ENCODE data around the gene IRAK1. TPM values are rescaled to one million over a fixed set of nuclear protein-coding genes. Genes with fewer than 3 reads are reported as not detected.

IRAK1 gene
- polyA plus RNA-seq, 1 donor from 2014 or later = 6.8 TPM

DNA sequence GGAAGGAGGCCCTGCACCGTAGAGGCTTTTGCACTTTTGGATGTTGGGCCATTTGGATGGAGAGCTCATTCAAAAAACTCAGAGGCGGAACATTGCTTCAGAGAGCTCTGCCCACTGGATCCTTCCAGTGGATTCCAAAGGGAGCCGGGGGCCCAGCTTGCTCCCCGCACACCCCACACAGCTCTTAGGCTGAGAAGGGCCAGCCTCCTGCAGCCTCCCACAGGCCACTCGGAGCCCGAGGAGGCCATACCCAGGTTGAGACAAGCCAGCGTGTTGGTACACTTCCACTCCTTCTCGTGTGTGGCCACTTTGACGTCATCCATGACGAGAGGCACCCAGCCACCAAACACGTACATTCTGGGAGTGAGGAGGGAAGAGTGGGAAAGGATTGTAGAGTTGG, 58.4 kb downstream of the IRAK1 start:
- Histone ChIP-seq H3F3A (ENCODE audit: insufficient read depth, low read length, poor library complexity, severe bottlenecking) (no peaks in the 10 kb centered on the region), H3K79me2 (replicated peaks; ENCODE audit: insufficient read depth, low read length) (peaks cover 12% of the 10 kb centered on the region), H3K4me2 (ENCODE audit: low read length) (no peak overlapping the region), H2AFZ (ENCODE audit: low read depth, low read length) (no peak overlapping the region), H3K27ac (ENCODE audit: low read length) (no peak overlapping the region), H3K9ac (ENCODE audit: low read length) (no peak overlapping the region), H3K27me3 (ENCODE audit: insufficient read depth, low read depth, low read length) (no peaks in the 10 kb centered on the region), H3K4me3 (ENCODE audit: low read length) (no peak overlapping the region), H3K36me3 (ENCODE audit: insufficient read depth, low read length) (no peaks in the 10 kb centered on the region), H3K9me3 (ENCODE audit: low read length) (no peaks in the 10 kb centered on the region), H3K9me2 (ENCODE audit: insufficient read depth, low read length) (no peaks in the 10 kb centered on the region), H4K20me1 (ENCODE audit: insufficient read depth) (no peaks in the 10 kb centered on the region)
- TF ChIP-seq, protein P1, sequence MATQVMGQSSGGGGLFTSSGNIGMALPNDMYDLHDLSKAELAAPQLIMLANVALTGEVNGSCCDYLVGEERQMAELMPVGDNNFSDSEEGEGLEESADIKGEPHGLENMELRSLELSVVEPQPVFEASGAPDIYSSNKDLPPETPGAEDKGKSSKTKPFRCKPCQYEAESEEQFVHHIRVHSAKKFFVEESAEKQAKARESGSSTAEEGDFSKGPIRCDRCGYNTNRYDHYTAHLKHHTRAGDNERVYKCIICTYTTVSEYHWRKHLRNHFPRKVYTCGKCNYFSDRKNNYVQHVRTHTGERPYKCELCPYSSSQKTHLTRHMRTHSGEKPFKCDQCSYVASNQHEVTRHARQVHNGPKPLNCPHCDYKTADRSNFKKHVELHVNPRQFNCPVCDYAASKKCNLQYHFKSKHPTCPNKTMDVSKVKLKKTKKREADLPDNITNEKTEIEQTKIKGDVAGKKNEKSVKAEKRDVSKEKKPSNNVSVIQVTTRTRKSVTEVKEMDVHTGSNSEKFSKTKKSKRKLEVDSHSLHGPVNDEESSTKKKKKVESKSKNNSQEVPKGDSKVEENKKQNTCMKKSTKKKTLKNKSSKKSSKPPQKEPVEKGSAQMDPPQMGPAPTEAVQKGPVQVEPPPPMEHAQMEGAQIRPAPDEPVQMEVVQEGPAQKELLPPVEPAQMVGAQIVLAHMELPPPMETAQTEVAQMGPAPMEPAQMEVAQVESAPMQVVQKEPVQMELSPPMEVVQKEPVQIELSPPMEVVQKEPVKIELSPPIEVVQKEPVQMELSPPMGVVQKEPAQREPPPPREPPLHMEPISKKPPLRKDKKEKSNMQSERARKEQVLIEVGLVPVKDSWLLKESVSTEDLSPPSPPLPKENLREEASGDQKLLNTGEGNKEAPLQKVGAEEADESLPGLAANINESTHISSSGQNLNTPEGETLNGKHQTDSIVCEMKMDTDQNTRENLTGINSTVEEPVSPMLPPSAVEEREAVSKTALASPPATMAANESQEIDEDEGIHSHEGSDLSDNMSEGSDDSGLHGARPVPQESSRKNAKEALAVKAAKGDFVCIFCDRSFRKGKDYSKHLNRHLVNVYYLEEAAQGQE (IDR thresholded peaks at IDR 0.05; ENCODE audit: borderline replicate concordance) = no peak
- TF ChIP-seq RAD21 (conservative IDR thresholded peaks at IDR 0.05) (no peak), TAF1 (IDR thresholded peaks at IDR 0.05; ENCODE audit: low read depth) (no peak), EP300 (conservative IDR thresholded peaks at IDR 0.05; ENCODE audit: poor library complexity, severe bottlenecking) (no peak), EZH2 (IDR thresholded peaks at IDR 0.05; ENCODE audit: borderline replicate concordance, insufficient read depth, low read length, poor library complexity, severe bottlenecking) (no peak), MXI1 (conservative IDR thresholded peaks at IDR 0.05; ENCODE audit: poor library complexity, severe bottlenecking) (no peak), POLR2AphosphoS5 (IDR thresholded peaks at IDR 0.05) (no peak), SMC3 (conservative IDR thresholded peaks at IDR 0.05; ENCODE audit: poor library complexity) (no peak)
- TF ChIP-seq, protein P2, sequence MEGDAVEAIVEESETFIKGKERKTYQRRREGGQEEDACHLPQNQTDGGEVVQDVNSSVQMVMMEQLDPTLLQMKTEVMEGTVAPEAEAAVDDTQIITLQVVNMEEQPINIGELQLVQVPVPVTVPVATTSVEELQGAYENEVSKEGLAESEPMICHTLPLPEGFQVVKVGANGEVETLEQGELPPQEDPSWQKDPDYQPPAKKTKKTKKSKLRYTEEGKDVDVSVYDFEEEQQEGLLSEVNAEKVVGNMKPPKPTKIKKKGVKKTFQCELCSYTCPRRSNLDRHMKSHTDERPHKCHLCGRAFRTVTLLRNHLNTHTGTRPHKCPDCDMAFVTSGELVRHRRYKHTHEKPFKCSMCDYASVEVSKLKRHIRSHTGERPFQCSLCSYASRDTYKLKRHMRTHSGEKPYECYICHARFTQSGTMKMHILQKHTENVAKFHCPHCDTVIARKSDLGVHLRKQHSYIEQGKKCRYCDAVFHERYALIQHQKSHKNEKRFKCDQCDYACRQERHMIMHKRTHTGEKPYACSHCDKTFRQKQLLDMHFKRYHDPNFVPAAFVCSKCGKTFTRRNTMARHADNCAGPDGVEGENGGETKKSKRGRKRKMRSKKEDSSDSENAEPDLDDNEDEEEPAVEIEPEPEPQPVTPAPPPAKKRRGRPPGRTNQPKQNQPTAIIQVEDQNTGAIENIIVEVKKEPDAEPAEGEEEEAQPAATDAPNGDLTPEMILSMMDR (IDR thresholded peaks at IDR 0.05; ENCODE audit: poor library complexity, severe bottlenecking) = no peak

GRCh38 chrX:153960786-153961185, 58.9 kb downstream of the IRAK1 start:
- no peaks in the 10 kb centered on the region for H3K9me2 ChIP-seq (ENCODE audit: insufficient read depth, low read length)
- H3K9ac ChIP-seq (ENCODE audit: low read length) = no peak overlapping the region
- no peak overlapping the region for H3K27ac ChIP-seq (ENCODE audit: low read length)
- peaks cover 9% of the 10 kb centered on the region for H3K79me2 ChIP-seq (replicated peaks; ENCODE audit: insufficient read depth, low read length)
- H3K4me3 ChIP-seq (ENCODE audit: low read length) = no peak overlapping the region
- H3K27me3 ChIP-seq (ENCODE audit: insufficient read depth, low read depth, low read length) = no peaks in the 10 kb centered on the region
- H3K36me3 ChIP-seq (ENCODE audit: insufficient read depth, low read length) = no peaks in the 10 kb centered on the region
- no peak overlapping the region for H3K4me2 ChIP-seq (ENCODE audit: low read length)
- H3K9me3 ChIP-seq (ENCODE audit: low read length) = no peaks in the 10 kb centered on the region
- no peaks in the 10 kb centered on the region for H3F3A ChIP-seq (ENCODE audit: insufficient read depth, low read length, poor library complexity, severe bottlenecking)
- no peaks in the 10 kb centered on the region for H4K20me1 ChIP-seq (ENCODE audit: insufficient read depth)
- no peak overlapping the region for H2AFZ ChIP-seq (ENCODE audit: low read depth, low read length)
- TF ChIP-seq MXI1 (conservative IDR thresholded peaks at IDR 0.05; ENCODE audit: poor library complexity, severe bottlenecking) (no peak), POLR2AphosphoS5 (IDR thresholded peaks at IDR 0.05) (no peak), EP300 (conservative IDR thresholded peaks at IDR 0.05; ENCODE audit: poor library complexity, severe bottlenecking) (no peak), SMC3 (conservative IDR thresholded peaks at IDR 0.05; ENCODE audit: poor library complexity) (no peak), RAD21 (conservative IDR thresholded peaks at IDR 0.05) (no peak), TAF1 (IDR thresholded peaks at IDR 0.05; ENCODE audit: low read depth) (no peak)
- TF ChIP-seq, protein P1 (IDR thresholded peaks at IDR 0.05; ENCODE audit: borderline replicate concordance) = no peak
- TF ChIP-seq, protein P2 (IDR thresholded peaks at IDR 0.05; ENCODE audit: poor library complexity, severe bottlenecking) = no peak
